HG03457 (cell line): ENCODE measurements around the gene LPAR3.

ENCODE experiments used
- ATAC-seq: cut with Tn5 transposase; IDR thresholded peaks from one replicate; pipeline ENCODE4 v1.9.1; 2021; ENCODE audit warnings: moderate number of reproducible peaks; ENCODE audit not compliant: unreplicated experiment

Gene LPAR3

GRCh38 chr1:84833194-84833593, 59.8 kb downstream of the LPAR3 start:
- ATAC-seq = no peak

- ATAC-seq = no peak
Observed at GRCh38 chr1:84830136-84830535, 62.9 kb downstream of the LPAR3 start.

DNA sequence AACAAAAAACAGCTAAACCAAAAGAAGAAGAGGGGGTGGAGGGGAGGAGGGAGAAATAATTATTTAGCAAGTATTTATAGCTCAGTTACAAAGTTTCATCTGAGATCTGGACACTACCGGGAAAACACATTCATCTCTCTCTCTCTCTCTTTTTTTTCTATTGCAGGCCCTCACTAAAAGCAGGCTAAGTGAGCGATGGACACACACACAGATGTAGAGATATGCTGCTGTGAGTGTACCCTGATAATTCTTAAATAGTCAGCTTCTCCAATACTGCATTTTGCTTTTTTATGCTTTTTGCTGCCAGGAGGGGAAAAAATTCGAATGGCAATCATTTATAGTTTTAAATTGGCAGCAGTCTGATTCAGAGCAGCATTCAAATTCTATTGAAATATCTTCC, 65.0 kb downstream of the LPAR3 start:
- ATAC-seq = no peak

DNA sequence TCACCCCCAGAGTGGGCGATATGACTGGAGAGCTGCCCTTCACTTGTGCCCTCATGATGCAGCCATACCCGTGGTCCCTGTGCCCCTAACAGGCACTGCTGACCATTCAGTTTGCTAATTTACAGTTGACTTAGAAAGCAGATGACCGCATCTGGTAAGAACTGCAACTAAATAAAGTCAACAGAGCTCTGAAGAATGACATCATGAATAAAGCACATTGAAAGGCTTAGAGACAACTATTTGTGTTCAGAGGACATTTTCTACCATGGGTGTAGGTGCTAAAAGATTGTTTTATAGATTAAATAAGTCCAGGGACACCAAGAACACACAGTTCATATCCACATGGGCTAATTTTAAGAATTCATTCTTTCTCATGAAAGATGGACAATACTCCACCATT, 65.5 kb downstream of the LPAR3 start:
- ATAC-seq = no peak

DNA sequence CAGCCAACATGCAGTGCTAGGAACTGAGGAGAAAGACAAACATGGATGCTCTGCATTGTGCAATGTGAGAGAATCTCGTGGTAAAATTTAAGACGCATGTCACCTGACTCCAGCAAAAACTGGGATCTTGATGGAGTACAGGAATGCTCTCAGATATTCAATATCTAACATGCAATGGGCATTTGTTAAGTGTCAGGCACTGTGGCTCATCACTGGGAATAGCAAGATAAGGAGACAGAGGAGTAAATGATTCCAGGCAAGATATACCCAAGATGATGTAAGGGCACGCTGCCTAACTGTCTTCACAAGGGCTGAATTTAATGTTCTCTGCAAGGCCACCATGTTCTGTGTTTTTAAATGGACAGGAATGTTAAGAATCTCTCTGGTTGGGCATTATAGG, 67.8 kb downstream of the LPAR3 start:
- ATAC-seq = no peak

DNA sequence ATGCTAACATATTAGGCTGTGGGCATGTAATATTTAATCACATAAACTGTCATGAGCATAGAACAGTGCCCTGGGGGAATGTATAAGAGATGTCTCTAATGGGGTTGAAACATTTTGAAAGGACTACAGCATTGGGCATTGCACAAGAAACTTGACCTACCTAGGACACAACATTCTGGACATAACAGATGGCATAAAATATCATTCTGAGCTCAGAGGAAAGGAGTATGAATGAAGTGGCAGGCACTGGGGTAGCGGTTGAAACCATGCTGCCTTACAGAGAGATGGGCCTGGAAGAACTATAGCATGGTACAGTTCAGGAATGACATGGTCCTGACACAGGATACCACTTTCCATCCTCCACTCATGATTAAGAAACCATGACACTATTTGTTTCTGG, 69.0 kb downstream of the LPAR3 start:
- no peak for ATAC-seq

DNA sequence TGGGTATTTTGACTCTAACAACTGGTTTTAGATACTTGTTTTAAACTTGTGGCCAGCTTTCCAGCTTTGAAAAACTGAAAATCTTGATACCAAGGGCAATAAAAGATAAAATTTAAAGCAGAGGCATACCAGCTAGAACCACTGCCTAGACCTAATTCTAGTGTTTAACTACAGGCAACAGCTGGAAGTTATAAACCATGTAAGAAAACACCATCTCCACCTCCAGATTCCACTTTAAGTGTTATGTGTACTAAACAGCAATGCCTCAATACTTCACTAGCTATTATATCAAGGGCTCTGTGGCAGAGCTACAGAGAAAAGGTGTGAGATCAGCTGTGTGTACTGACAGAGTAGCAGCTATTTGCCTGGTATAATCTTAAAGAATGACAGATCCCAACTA, 69.5 kb downstream of the LPAR3 start:
- ATAC-seq = no peak

- no peak for ATAC-seq
Observed at GRCh38 chr1:84810343-84810742, 82.7 kb downstream of the LPAR3 start.

GRCh38 chr1:84809023-84809422, 84.0 kb downstream of the LPAR3 start:
- ATAC-seq = no peak

GRCh38 chr1:84803604-84804003, 89.4 kb downstream of the LPAR3 start:
- ATAC-seq = no peak

DNA sequence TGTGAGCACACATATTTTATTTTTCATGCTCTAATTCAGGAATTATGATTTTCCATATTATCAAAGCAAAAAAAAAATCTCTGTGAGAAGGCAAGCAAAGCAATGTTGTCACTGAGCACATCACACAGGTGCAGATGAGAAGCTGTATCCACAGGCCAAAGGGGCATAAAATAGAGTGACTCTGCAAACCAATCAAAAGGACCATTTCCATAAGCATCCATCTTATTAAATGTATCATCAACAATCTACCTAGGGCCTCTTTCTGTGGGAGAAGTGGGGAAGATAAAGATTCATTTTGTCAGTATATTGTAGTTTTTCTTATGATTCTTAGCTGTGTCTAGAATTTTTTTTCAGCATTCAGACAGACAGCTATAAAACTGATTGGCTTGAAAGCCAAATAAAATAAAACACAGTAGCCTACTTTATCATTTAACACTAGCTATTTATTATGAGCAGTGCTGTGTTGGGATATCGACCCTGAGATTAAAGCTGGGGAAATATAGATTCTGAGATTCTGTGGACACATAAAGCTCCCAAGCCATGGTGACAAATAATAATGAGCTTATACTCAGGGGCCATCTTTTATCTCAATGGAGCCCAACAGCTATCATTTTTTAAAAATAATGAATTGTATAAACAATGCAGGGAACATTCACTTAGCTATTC, 90.3 kb downstream of the LPAR3 start:
- ATAC-seq = no peak

- ATAC-seq = no peak
Observed at GRCh38 chr1:84800090-84801073, 92.6 kb downstream of the LPAR3 start.

GRCh38 chr1:84797603-84798002, 95.4 kb downstream of the LPAR3 start:
- no peak for ATAC-seq

DNA sequence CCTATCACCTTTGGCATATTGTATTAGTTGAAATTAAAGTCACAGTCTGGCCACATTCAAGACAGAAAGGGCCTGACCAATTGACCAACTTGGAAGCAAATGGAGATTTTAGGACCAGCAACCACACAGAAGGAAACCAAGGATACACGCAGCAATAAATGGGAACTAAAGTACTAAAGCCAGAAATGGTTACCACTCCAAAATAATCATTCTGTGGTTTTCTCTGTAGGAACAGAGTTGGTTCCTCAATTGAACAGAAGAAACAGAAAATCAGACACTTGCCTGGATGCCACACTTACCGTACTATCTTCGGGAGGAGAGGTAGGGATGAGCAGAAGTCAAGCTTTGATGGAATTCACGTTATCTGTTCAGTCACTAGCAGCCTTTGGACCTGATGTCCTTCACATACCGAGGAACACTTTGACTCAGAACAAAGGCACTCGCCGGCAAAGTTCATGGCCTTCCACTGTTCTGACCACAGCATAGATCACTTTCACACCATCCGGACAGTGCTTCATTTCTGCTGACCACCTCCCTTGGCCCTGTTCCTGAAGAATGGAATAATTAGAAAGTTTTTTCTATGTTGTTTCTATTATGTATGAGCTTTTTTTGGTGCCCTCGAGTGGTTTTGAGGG, 96.9 kb downstream of the LPAR3 start:
- no peak for ATAC-seq

GRCh38 chr1:84795213-84795612, 97.8 kb downstream of the LPAR3 start:
- no peak for ATAC-seq

DNA sequence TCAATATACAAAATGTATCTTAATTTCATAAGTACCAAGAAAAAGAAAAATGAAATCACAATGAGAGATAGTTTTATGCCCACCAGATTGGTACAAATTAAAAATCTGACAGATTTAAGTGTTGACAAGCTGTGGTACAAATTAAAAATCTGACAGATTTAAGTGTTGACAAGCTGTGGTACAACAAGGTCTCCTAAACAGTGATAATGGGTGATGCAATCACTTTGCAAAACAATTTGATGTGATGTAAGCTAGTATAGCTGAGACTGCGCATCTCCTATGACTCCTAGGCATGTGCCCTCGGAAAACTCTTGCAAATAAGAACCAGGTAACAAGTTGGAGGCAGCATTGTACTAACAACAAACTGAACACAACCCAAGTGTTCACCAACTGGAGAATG, 100.6 kb downstream of the LPAR3 start:
- ATAC-seq = no peak

GRCh38 chr1:84789014-84789413, 104.0 kb downstream of the LPAR3 start:
- no peak for ATAC-seq

GRCh38 chr1:84785271-84786036, 107.6 kb downstream of the LPAR3 start:
- ATAC-seq = no peak

- no peak for ATAC-seq
Observed at GRCh38 chr1:84782881-84783280, 110.1 kb downstream of the LPAR3 start.

DNA sequence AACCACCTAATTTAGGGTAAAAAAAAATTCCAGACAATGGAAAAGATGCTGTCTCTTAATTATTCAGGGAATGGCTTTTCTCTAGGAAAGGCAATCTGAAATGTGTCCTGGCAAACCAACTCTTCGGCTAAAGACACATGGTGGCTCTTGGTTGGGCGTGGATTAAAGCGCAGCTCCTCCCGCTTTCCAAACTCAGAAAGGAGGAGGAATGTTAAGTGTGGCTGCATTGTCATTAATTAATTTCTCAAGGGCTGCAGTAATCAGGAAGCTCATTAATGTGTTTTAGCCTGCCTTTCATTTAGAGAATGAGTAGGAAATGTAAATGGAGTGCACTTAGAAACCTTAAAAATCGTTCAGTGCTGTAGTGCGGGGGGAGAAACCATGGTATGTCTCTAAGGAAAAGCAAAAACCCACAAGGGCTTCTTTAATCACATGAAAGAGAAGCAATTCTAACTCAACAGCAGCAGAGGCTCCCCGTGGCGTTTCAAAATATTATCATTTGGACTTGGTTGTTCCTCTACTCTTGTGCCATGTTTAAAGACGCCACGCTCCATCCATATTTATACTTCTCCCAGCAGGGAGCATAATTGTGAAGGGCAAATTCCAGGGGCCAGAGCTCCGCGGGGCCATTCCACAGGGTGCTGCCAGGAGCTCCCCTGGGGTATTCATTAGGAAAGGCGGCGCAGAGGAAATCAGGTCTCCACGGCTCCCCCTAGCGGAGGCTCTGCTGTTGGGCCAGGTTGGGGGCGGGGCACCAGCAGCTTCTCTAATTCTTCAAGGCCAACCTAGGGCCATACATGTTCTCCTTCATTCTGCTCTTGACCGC, 110.8 kb downstream of the LPAR3 start:
- ATAC-seq = no peak
